Colon (tissue), 2 donors: ENCODE results near the gene SWI5.
"Not testable (repeated sequence)": the region's sequence is repeated elsewhere in the genome, so short reads cannot be mapped to it uniquely, and the experiment has no call there.

Experiments
- FAIRE-seq: peaks from 2 replicates; lab custom pipeline; 2012; peaks lifted over from hg19 to GRCh38; lab: Jason Lieb, UNC
- donor health status: control.
- donor health status: control.

The SWI5 gene

GRCh38 chr9:128276008-128276573, at the start of gene SWI5:
TSS of gene SWI5 (plus strand) at chr9:128276276.
- no peak for FAIRE-seq

- FAIRE-seq: no peak
These were observed 49.7 kb upstream of the SWI5 start for GRCh38 chr9:128226412-128226801.

- FAIRE-seq: not testable (repeated sequence)
These were observed 45.2 kb upstream of the SWI5 start for GRCh38 chr9:128230897-128231296.

- no peak for FAIRE-seq
These were observed 44.2 kb upstream of the SWI5 start for GRCh38 chr9:128231638-128232527.

GRCh38 chr9:128232528-128233428, 43.3 kb upstream of the SWI5 start:
- FAIRE-seq: no peak

- no peak for FAIRE-seq
These were observed 42.2 kb upstream of the SWI5 start for GRCh38 chr9:128233817-128234406.

GRCh38 chr9:128242124-128242523, 34.0 kb upstream of the SWI5 start:
- FAIRE-seq: no peak

- FAIRE-seq: no peak
These were observed 33.3 kb upstream of the SWI5 start for GRCh38 chr9:128242828-128243214.

- FAIRE-seq: no peak
These were observed 32.7 kb upstream of the SWI5 start for GRCh38 chr9:128243215-128244018.

- no peak for FAIRE-seq
These were observed 31.8 kb upstream of the SWI5 start for GRCh38 chr9:128244091-128244836.

- no peak for FAIRE-seq
These were observed 31.2 kb upstream of the SWI5 start for GRCh38 chr9:128244837-128245231.

GRCh38 chr9:128245421-128246151, 30.5 kb upstream of the SWI5 start:
- no peak for FAIRE-seq

GRCh38 chr9:128246471-128246870, 29.6 kb upstream of the SWI5 start:
- FAIRE-seq: no peak

- FAIRE-seq: no peak
These were observed 28.8 kb upstream of the SWI5 start for GRCh38 chr9:128247226-128247803.

GRCh38 chr9:128249558-128249907, 26.5 kb upstream of the SWI5 start:
- FAIRE-seq: no peak

- no peak for FAIRE-seq
These were observed 25.9 kb upstream of the SWI5 start for GRCh38 chr9:128249908-128250838.

- FAIRE-seq: no peak
These were observed 25.0 kb upstream of the SWI5 start for GRCh38 chr9:128250839-128251731.

GRCh38 chr9:128251732-128252100, 24.4 kb upstream of the SWI5 start:
- no peak for FAIRE-seq
